BE2C (cell line): ENCODE results near the gene ATG16L1.

Source experiments
- DNase-seq: peaks from one replicate; pipeline ENCODE4 v3.0.0-alpha.2; 2020
- H3K27me3 ChIP-seq: fragments of 250-450 bp; sonication (Bioruptor Pico); 2 replicates; pipeline ENCODE4 v1.5.1; 2020; ENCODE audit warnings: mild to moderate bottlenecking
- H3K36me3 ChIP-seq: fragments of 250-450 bp; sonication (Bioruptor Pico); 2 replicates; pipeline ENCODE4 v1.5.1; 2020; ENCODE audit warnings: mild to moderate bottlenecking
- H3K4me1 ChIP-seq: fragments of 250-450 bp; sonication (Bioruptor Pico); 2 replicates; pipeline ENCODE4 v1.5.1; 2020
- H3K4me3 ChIP-seq: 2 replicates; pipeline ENCODE4 v1.5.1; 2011; ENCODE audit warnings: low read depth, low read length
- H3K9me3 ChIP-seq: fragments of 250-450 bp; sonication (Bioruptor Pico); 2 replicates; pipeline ENCODE4 v1.5.1; 2020
- CTCF ChIP-seq: IDR thresholded peaks from 2 replicates; pipeline ENCODE4 v1.5.1; 2012; ENCODE audit warnings: mild to moderate bottlenecking, low read depth, low read length

ATG16L1 gene

GRCh38 chr2:233256048-233256447 is 4.6 kb downstream of the ATG16L1 start:
- TF ChIP-seq CTCF = no peak
- no peak for DNase-seq
- Histone ChIP-seq H3K4me1 (no peaks in the 10 kb centered on the region), H3K36me3 (peaks cover 47% of the 10 kb centered on the region), H3K9me3 (no peaks in the 10 kb centered on the region), H3K27me3 (no peaks in the 10 kb centered on the region), H3K4me3 (no peak overlapping the region)

- Histone ChIP-seq H3K4me3 (no peak overlapping the region), H3K4me1 (no peaks in the 10 kb centered on the region), H3K27me3 (no peaks in the 10 kb centered on the region), H3K36me3 (peaks cover 66% of the 10 kb centered on the region), H3K9me3 (no peaks in the 10 kb centered on the region)
- no peak for DNase-seq
- no peak for TF ChIP-seq CTCF
These were observed 6.7 kb downstream of the ATG16L1 start for GRCh38 chr2:233258211-233258610.

- H3K27me3 ChIP-seq = no peaks in the 10 kb centered on the region
- H3K36me3 ChIP-seq = peaks cover 80% of the 10 kb centered on the region
- no peak for DNase-seq
- no peaks in the 10 kb centered on the region for H3K4me1 ChIP-seq
- no peak overlapping the region for H3K4me3 ChIP-seq
- TF ChIP-seq CTCF = no peak
- H3K9me3 ChIP-seq = no peaks in the 10 kb centered on the region
These were observed 8.3 kb downstream of the ATG16L1 start for GRCh38 chr2:233259730-233260129.

GRCh38 chr2:233260661-233261060 is 9.2 kb downstream of the ATG16L1 start:
- peaks cover 89% of the 10 kb centered on the region for H3K36me3 ChIP-seq
- no peaks in the 10 kb centered on the region for H3K4me1 ChIP-seq
- no peak for DNase-seq
- no peak overlapping the region for H3K4me3 ChIP-seq
- no peaks in the 10 kb centered on the region for H3K27me3 ChIP-seq
- no peak for TF ChIP-seq CTCF
- no peaks in the 10 kb centered on the region for H3K9me3 ChIP-seq

- Histone ChIP-seq H3K4me3 (no peak overlapping the region), H3K27me3 (no peaks in the 10 kb centered on the region), H3K36me3 (peaks cover 91% of the 10 kb centered on the region), H3K9me3 (no peaks in the 10 kb centered on the region), H3K4me1 (no peaks in the 10 kb centered on the region)
- DNase-seq = no peak
- no peak for TF ChIP-seq CTCF
These were observed 10.5 kb downstream of the ATG16L1 start for GRCh38 chr2:233261819-233262555.

- H3K36me3 ChIP-seq = peaks cover 86% of the 10 kb centered on the region
- H3K4me1 ChIP-seq = no peaks in the 10 kb centered on the region
- DNase-seq = no peak
- H3K27me3 ChIP-seq = no peaks in the 10 kb centered on the region
- no peaks in the 10 kb centered on the region for H3K9me3 ChIP-seq
- TF ChIP-seq CTCF = no peak
- no peak overlapping the region for H3K4me3 ChIP-seq
These were observed 11.1 kb downstream of the ATG16L1 start for GRCh38 chr2:233262562-233262961.
